H9 (cell line): ENCODE measurements around the gene RMND5B. TPM values are rescaled to one million over a fixed set of nuclear protein-coding genes. Genes with fewer than 3 reads are reported as not detected.

Source experiments
- DNase-seq: peaks from one replicate; pipeline ENCODE4 v3.0.0-alpha.2; 2017
- H2AFZ ChIP-seq: one replicate; pipeline ENCODE4 v1.6.1; 2013; ENCODE audit warnings: mild to moderate bottlenecking, low read length, control low read depth, moderate library complexity
- H2AK5ac ChIP-seq: 2 replicates; pipeline ENCODE4 v1.6.1; 2013; ENCODE audit warnings: low read length, control low read depth, mixed read lengths; ENCODE audit not compliant: insufficient read length
- H2BK120ac ChIP-seq: one replicate; pipeline ENCODE4 v1.6.1; 2013; ENCODE audit warnings: low read depth, mild to moderate bottlenecking, low read length, control low read depth, inconsistent platforms; ENCODE audit not compliant: poor library complexity, severe bottlenecking
- H2BK12ac ChIP-seq: 2 replicates; pipeline ENCODE4 v1.6.1; 2013; ENCODE audit warnings: low read length, control low read depth, mixed read lengths, low read depth; ENCODE audit not compliant: insufficient read length
- H2BK15ac ChIP-seq: 2 replicates; pipeline ENCODE4 v1.6.1; 2013; ENCODE audit warnings: low read depth, low read length, control low read depth
- H2BK20ac ChIP-seq: one replicate; pipeline ENCODE4 v1.6.1; 2013; ENCODE audit warnings: low read depth, mild to moderate bottlenecking, low read length, control low read depth, inconsistent platforms; ENCODE audit not compliant: poor library complexity, severe bottlenecking
- H2BK5ac ChIP-seq: 2 replicates; pipeline ENCODE4 v1.6.1; 2013; ENCODE audit warnings: low read length, control low read depth, mixed read lengths; ENCODE audit not compliant: insufficient read length
- H3K14ac ChIP-seq: 2 replicates; pipeline ENCODE4 v1.6.1; 2013; ENCODE audit warnings: low read length, control low read depth; ENCODE audit not compliant: insufficient read depth
- H3K18ac ChIP-seq: 2 replicates; pipeline ENCODE4 v1.6.1; 2013; ENCODE audit warnings: low read depth, mild to moderate bottlenecking, mixed read lengths, low read length, control low read depth; ENCODE audit not compliant: insufficient read length
- H3K23ac ChIP-seq: 2 replicates; pipeline ENCODE4 v1.6.1; 2013; ENCODE audit warnings: low read length, control low read depth, mixed read lengths, low read depth; ENCODE audit not compliant: insufficient read length
- H3K23me2 ChIP-seq: 2 replicates; pipeline ENCODE4 v1.6.1; 2013; ENCODE audit warnings: low read depth, mild to moderate bottlenecking, mixed read lengths, low read length, control low read depth; ENCODE audit not compliant: insufficient read length, poor library complexity, severe bottlenecking
- H3K27ac ChIP-seq: 2 replicates; pipeline ENCODE4 v1.5.1; 2013; ENCODE audit warnings: low read length, control low read depth, mixed read lengths, low read depth; ENCODE audit not compliant: insufficient read length
- H3K27me3 ChIP-seq: 2 replicates; pipeline ENCODE4 v1.6.1; 2013; ENCODE audit warnings: low read length, control low read depth, inconsistent platforms; ENCODE audit not compliant: insufficient read depth
- H3K4ac ChIP-seq: 2 replicates; pipeline ENCODE4 v1.6.1; 2013; ENCODE audit warnings: low read depth, mild to moderate bottlenecking, control low read depth, inconsistent platforms, low read length, moderate library complexity
- H3K4me1 ChIP-seq: 2 replicates; pipeline ENCODE4 v1.6.1; 2013; ENCODE audit warnings: low read length, control low read depth, inconsistent platforms; ENCODE audit not compliant: insufficient read depth
- H3K4me2 ChIP-seq: 2 replicates; pipeline ENCODE4 v1.6.1; 2013; ENCODE audit warnings: low read length, control low read depth, mixed read lengths; ENCODE audit not compliant: insufficient read length, insufficient read depth
- H3K56ac ChIP-seq: 2 replicates; pipeline ENCODE4 v1.6.1; 2013; ENCODE audit warnings: low read depth, mild to moderate bottlenecking, mixed read lengths, low read length, control low read depth; ENCODE audit not compliant: insufficient read length
- H3K79me1 ChIP-seq: 2 replicates; pipeline ENCODE4 v1.6.1; 2013; ENCODE audit warnings: low read depth, mild to moderate bottlenecking, moderate library complexity, low read length, control low read depth, inconsistent platforms; ENCODE audit not compliant: insufficient read depth, poor library complexity, severe bottlenecking
- H3K79me2 ChIP-seq: 2 replicates; pipeline ENCODE4 v1.6.1; 2013; ENCODE audit warnings: low read length, control low read depth, inconsistent platforms; ENCODE audit not compliant: insufficient read depth
- H3K9ac ChIP-seq: 2 replicates; pipeline ENCODE4 v1.6.1; 2013; ENCODE audit warnings: low read length, control low read depth, mixed read lengths; ENCODE audit not compliant: insufficient read length; ENCODE audit errors: extremely low read depth
- H3K9me3 ChIP-seq: one replicate; pipeline ENCODE4 v1.6.1; 2013; ENCODE audit warnings: low read depth, low read length, inconsistent platforms; ENCODE audit not compliant: control insufficient read depth
- H3T11ph ChIP-seq: one replicate; pipeline ENCODE4 v1.6.1; 2013; ENCODE audit warnings: mild to moderate bottlenecking, low read length, control low read depth, inconsistent platforms
- H4K20me1 ChIP-seq: one replicate; pipeline ENCODE4 v1.6.1; 2013; ENCODE audit not compliant: control insufficient read depth, insufficient read length, insufficient read depth
- H4K5ac ChIP-seq: 2 replicates; pipeline ENCODE4 v1.6.1; 2013; ENCODE audit warnings: low read depth, mild to moderate bottlenecking, mixed read lengths, low read length, control low read depth; ENCODE audit not compliant: insufficient read length
- H4K8ac ChIP-seq: replicated peaks from 2 replicates; pipeline ENCODE4 v1.6.1; 2013; ENCODE audit warnings: low read length, control low read depth, mixed read lengths, low read depth; ENCODE audit not compliant: insufficient read length
- H4K91ac ChIP-seq: 2 replicates; pipeline ENCODE4 v1.6.1; 2013; ENCODE audit warnings: low read depth, mild to moderate bottlenecking, moderate library complexity, mixed read lengths, low read length, control low read depth; ENCODE audit not compliant: insufficient read length
- H3K27ac Mint-ChIP-seq, 3 experiments: 2 replicates in 2 of 3; 3 replicates in 1 of 3; pipeline ENCODE4 v1.8.0; 2020 to 2021; ENCODE audit warnings: mixed read lengths in 3 of 3, mild to moderate bottlenecking in 1 of 3, moderate library complexity in 1 of 3
- H3K27me3 Mint-ChIP-seq: 2 replicates; pipeline ENCODE4 v1.8.0; 2021; ENCODE audit warnings: low read depth, mild to moderate bottlenecking, moderate library complexity, mixed read lengths
- H3K36me3 Mint-ChIP-seq, 3 experiments: 2 replicates in 2 of 3; 3 replicates in 1 of 3; pipeline ENCODE4 v1.8.0; 2020 to 2021; ENCODE audit warnings: low read depth in 3 of 3, mixed read lengths in 3 of 3; ENCODE audit not compliant: insufficient read depth in 1 of 3
- H3K4me1 Mint-ChIP-seq, 2 experiments: 2 replicates each; pipeline ENCODE4 v1.8.0; 2020; ENCODE audit warnings: mixed read lengths in 2 of 2
- H3K4me3 Mint-ChIP-seq, 2 experiments: 2 replicates in 1 of 2; 3 replicates in 1 of 2; pipeline ENCODE4 v1.8.0; 2020 to 2021; ENCODE audit warnings: mild to moderate bottlenecking in 2 of 2, mixed read lengths in 2 of 2, moderate library complexity in 1 of 2
- H3K9me3 Mint-ChIP-seq, 2 experiments: 2 replicates in 1 of 2; 3 replicates in 1 of 2; pipeline ENCODE4 v1.8.0; 2020; ENCODE audit warnings: mild to moderate bottlenecking in 2 of 2, mixed read lengths in 2 of 2, moderate library complexity in 1 of 2
- CTCF ChIP-seq: fragments of 200-600 bp; sonication (generic); conservative IDR thresholded peaks from 3 replicates; pipeline ENCODE4 v1.8.0; 2021; ENCODE audit warnings: antibody characterized with exemption, mild to moderate bottlenecking
- WGBS: extraction: QIAGEN DNeasy Blood & Tissue Kit; methylation state at CpG from one replicate; pipeline ENCODE4 v1.1.7; 2013; ENCODE audit warnings: missing lambda C conversion rate, low lambda C conversion rate, mixed read lengths; ENCODE audit not compliant: insufficient read length; ENCODE audit errors: extremely low coverage; 5-methylcytosine and 5-hydroxymethylcytosine counted together
- total RNA-seq: library from RNA; stranded (reverse); gene quantifications from 2 replicates; pipeline ENCODE4 v1.2.1, GENCODE V29; 2021

The RMND5B gene
- total RNA-seq, 1 experiment from 2014 or later: 86.4 TPM

GRCh38 chr5:178176791-178177190 is 46.0 kb downstream of the RMND5B start:
- no peaks in the 10 kb centered on the region for H3K27me3 Mint-ChIP-seq
- peaks cover 5 to 9% of the 10 kb centered on the region in 2 experiments for H3K9me3 Mint-ChIP-seq
- no peak overlapping the region for H2BK20ac ChIP-seq
- H3K9ac ChIP-seq: no peak overlapping the region
- peaks cover 3% of the 10 kb centered on the region for H4K20me1 ChIP-seq
- no peak overlapping the region for H3K56ac ChIP-seq
- no peak overlapping the region for H2BK15ac ChIP-seq
- H3K4ac ChIP-seq: no peak overlapping the region
- H3K4me1 Mint-ChIP-seq: peaks cover 24% of the 10 kb centered on the region in 2 experiments
- H3K14ac ChIP-seq: no peak overlapping the region
- no peak for TF ChIP-seq CTCF
- no peak overlapping the region for H3K23ac ChIP-seq
- H3K4me1 ChIP-seq: peaks cover 4% of the 10 kb centered on the region; the same call in 1 of the 2 replicates
- no peaks in the 10 kb centered on the region for H3K23me2 ChIP-seq
- H3K36me3 Mint-ChIP-seq: peaks cover 0 to 9% (median 6%) of the 10 kb centered on the region in 3 experiments; a peak in 4 of 7 replicates
- H4K8ac ChIP-seq: no peak overlapping the region
- H2BK120ac ChIP-seq: no peak overlapping the region
- H3K18ac ChIP-seq: no peak overlapping the region
- no peak overlapping the region for H3K27ac ChIP-seq
- no peak overlapping the region for H2BK5ac ChIP-seq
- peak overlapping the region; percentile 35 for H2BK12ac ChIP-seq
- no CpG with 5 or more reads among the region's 6 CpGs for WGBS
- H3K79me1 ChIP-seq: no peaks in the 10 kb centered on the region
- no peak overlapping the region for H3T11ph ChIP-seq
- H3K79me2 ChIP-seq: no peaks in the 10 kb centered on the region
- H3K9me3 ChIP-seq: no peaks in the 10 kb centered on the region
- no peak for DNase-seq
- no peak overlapping the region; a peak in 1 of 5 replicates for H3K4me3 Mint-ChIP-seq
- H2AK5ac ChIP-seq: no peak overlapping the region
- H3K27ac Mint-ChIP-seq: peak overlapping the region in 1 of 3 experiments; percentile 10; a peak in 1 of 7 replicates
- H4K5ac ChIP-seq: no peak overlapping the region
- H3K27me3 ChIP-seq: no peaks in the 10 kb centered on the region
- no peak overlapping the region for H4K91ac ChIP-seq
- no peak overlapping the region for H3K4me2 ChIP-seq
- H2AFZ ChIP-seq: no peak overlapping the region
